Endothelial cell of umbilical vein (primary cell): ENCODE results near the gene FIG4. TPM values are rescaled to one million over a fixed set of nuclear protein-coding genes. Genes with fewer than 3 reads are reported as not detected.
"Not testable (repeated sequence)": the region's sequence is repeated elsewhere in the genome, so short reads cannot be mapped to it uniquely, and the experiment has no call there.

Experiments used
- BruUV-seq: library from RNA; stranded (reverse); fragments of 400-500 nt; replicated peaks from 2 replicates; lab custom pipeline; 2021; lab: Mats Ljungman, UMichigan
- CTCF ChIA-PET: fragments of 300-600, 350-600 bp; sonication (Branson Sonifier 250); formaldehyde crosslinking; loops from one replicate; lab custom pipeline; 2021; ENCODE audit warnings: antibody characterized with exemption, inconsistent platforms; lab: Charles Lee
- POLR2A ChIA-PET: fragments of 300-600, 350-600 bp; sonication (Branson Sonifier 250); formaldehyde crosslinking; loops from one replicate; lab custom pipeline; 2021; ENCODE audit warnings: antibody characterized with exemption, inconsistent platforms; lab: Charles Lee
- DNase-seq: peaks from one replicate; pipeline ENCODE4 v3.0.0-alpha.2; 2011; ENCODE audit warnings: low read depth, low spot score
- FAIRE-seq: peaks from 2 replicates; lab custom pipeline; 2011; peaks lifted over from hg19 to GRCh38; lab: Jason Lieb, UNC
- H2AFZ ChIP-seq: 2 replicates; pipeline ENCODE4 v1.6.0; 2012; ENCODE audit warnings: low read depth, low read length, control low read depth, inconsistent platforms
- H3K27ac ChIP-seq: 2 replicates; pipeline ENCODE4 v1.5.1; 2011; ENCODE audit warnings: low read depth, mild to moderate bottlenecking, control low read depth, low read length, moderate library complexity; ENCODE audit not compliant: insufficient read depth
- H3K27me3 ChIP-seq, 2 experiments: 2 replicates each; pipeline versions ENCODE4 v1.6.0 to v1.6.1; 2011; ENCODE audit warnings: low read length in 2 of 2, mixed read lengths in 1 of 2; ENCODE audit not compliant: control insufficient read depth in 2 of 2, insufficient read depth in 2 of 2
- H3K36me3 ChIP-seq, 2 experiments: 2 replicates in 1 of 2; 3 replicates in 1 of 2; pipeline ENCODE4 v1.5.1; 2011; ENCODE audit warnings: low read length in 2 of 2, mild to moderate bottlenecking in 1 of 2, moderate library complexity in 1 of 2; ENCODE audit not compliant: control insufficient read depth in 2 of 2, insufficient read depth in 2 of 2; ENCODE audit errors: extremely low read depth in 1 of 2
- H3K4me1 ChIP-seq: 3 replicates; pipeline ENCODE4 v1.5.1; 2011; ENCODE audit warnings: mild to moderate bottlenecking, low read length; ENCODE audit not compliant: control insufficient read depth, insufficient read depth; ENCODE audit errors: extremely low read depth
- H3K4me2 ChIP-seq: 2 replicates; pipeline ENCODE4 v1.6.1; 2011; ENCODE audit warnings: low read length, control low read depth, mixed read lengths; ENCODE audit not compliant: insufficient read depth
- H3K4me3 ChIP-seq, 3 experiments: fragments of 200-600 bp in 1 of 3; sonication (generic), shearing (Covaris generic) in 1 of 3; replicated peaks in 1 of 3; 2 replicates each; pipeline ENCODE4 v1.5.1; 2011 to 2016; ENCODE audit warnings: control low read depth in 3 of 3, low read length in 3 of 3, mild to moderate bottlenecking in 2 of 3, inconsistent platforms in 1 of 3, low read depth in 1 of 3, moderate library complexity in 1 of 3; ENCODE audit not compliant: insufficient read depth in 1 of 3
- H3K79me2 ChIP-seq: 2 replicates; pipeline ENCODE4 v1.6.0; 2012; ENCODE audit warnings: low read length, inconsistent platforms; ENCODE audit not compliant: control insufficient read depth, insufficient read depth
- H3K9ac ChIP-seq: replicated peaks from 2 replicates; pipeline ENCODE3; 2011; ENCODE audit warnings: low read length, control low read depth; ENCODE audit not compliant: insufficient read depth; ENCODE audit errors: extremely low read depth
- H3K9me1 ChIP-seq: replicated peaks from 3 replicates; pipeline ENCODE4 v1.6.0; 2011; ENCODE audit warnings: mild to moderate bottlenecking, low read length; ENCODE audit not compliant: control insufficient read depth, insufficient read depth; ENCODE audit errors: extremely low read depth
- H3K9me3 ChIP-seq: replicated peaks from 2 replicates; pipeline ENCODE4 v1.5.1; 2012; ENCODE audit warnings: low read length, inconsistent platforms; ENCODE audit not compliant: control insufficient read depth, insufficient read depth
- H4K20me1 ChIP-seq: replicated peaks from 2 replicates; pipeline ENCODE3; 2011; ENCODE audit warnings: mild to moderate bottlenecking, low read length; ENCODE audit not compliant: control insufficient read depth, insufficient read depth; ENCODE audit errors: extremely low read depth
- CTCF ChIP-seq, 2 donors: IDR thresholded peaks; 1 replicate in 1 of 2; 2 replicates in 1 of 2; pipeline ENCODE4 v1.5.1; 2011; ENCODE audit warnings: low read length in 2 of 2, mild to moderate bottlenecking in 2 of 2, moderate library complexity in 2 of 2, control low read depth in 1 of 2, inconsistent platforms in 1 of 2, low read depth in 1 of 2; ENCODE audit not compliant: insufficient read depth in 1 of 2; ENCODE audit errors: extremely low read depth in 1 of 2
- EZH2 ChIP-seq: IDR thresholded peaks from 2 replicates; pipeline ENCODE4 v1.6.1; 2012; ENCODE audit warnings: borderline replicate concordance, low read depth, mild to moderate bottlenecking, moderate library complexity, low read length, inconsistent platforms; ENCODE audit not compliant: severe bottlenecking
- FOS ChIP-seq: IDR thresholded peaks from 2 replicates; pipeline ENCODE4 v1.6.1; 2011; ENCODE audit warnings: mild to moderate bottlenecking, low read length, moderate library complexity, borderline replicate concordance; ENCODE audit not compliant: insufficient read depth
- GATA2 ChIP-seq: IDR thresholded peaks from 2 replicates; pipeline ENCODE4 v1.7.0; 2011; ENCODE audit warnings: low read depth, mild to moderate bottlenecking, moderate library complexity, mixed read lengths, low read length; ENCODE audit not compliant: insufficient read length, insufficient read depth
- JUN ChIP-seq: IDR thresholded peaks from 2 replicates; pipeline ENCODE4 v1.6.1; 2011; ENCODE audit warnings: borderline replicate concordance, low read depth; ENCODE audit not compliant: insufficient read length, insufficient read depth
- MAX ChIP-seq: IDR thresholded peaks from 2 replicates; pipeline ENCODE4 v1.6.1; 2011; ENCODE audit not compliant: insufficient read depth, insufficient read length
- MYC ChIP-seq: IDR thresholded peaks from one replicate; pipeline ENCODE4 v1.6.1; 2011; ENCODE audit warnings: mild to moderate bottlenecking, low read depth, low read length
- POLR2A ChIP-seq: IDR thresholded peaks from 2 replicates; pipeline ENCODE4 v1.6.1; 2012; ENCODE audit warnings: low read depth, mild to moderate bottlenecking, control low read depth, low read length
- POLR2AphosphoS5 ChIP-seq: IDR thresholded peaks from 2 replicates; pipeline ENCODE4 v1.6.1; 2012; ENCODE audit warnings: low read depth, mild to moderate bottlenecking, control low read depth, low read length, moderate library complexity; ENCODE audit not compliant: insufficient read depth
- dilution Hi-C: fragments of 300-500 bp; cut with MboI; formaldehyde crosslinking; loops from one replicate; pipeline ENCODE4 v1.15.0; 2019; ENCODE audit warnings: low sequenced_read_pairs; ENCODE audit not compliant: extremely low pct_ligation_motif_present
- intact Hi-C: fragments of 100-400 bp; cut with micrococcal nuclease; formaldehyde crosslinking; loops from one replicate; pipeline ENCODE4 v1.10.0; 2022
- polyA plus RNA-seq, 4 experiments: library from polyadenylated mRNA; depleted of rRNA in 3 of 4; stranded (reverse) in 3 of 4; unstranded in 1 of 4; fragments of >200 nt; gene quantifications; 2 replicates each; pipeline versions ENCODE4 v1.2.1 to v1.2.3, GENCODE V29; 2011 to 2012; ENCODE audit warnings: missing spikeins in 1 of 4
- total RNA-seq: library from RNA; stranded (reverse); gene quantifications from 2 replicates; pipeline ENCODE4 v1.2.3, GENCODE V29; 2021

Gene FIG4
- total and polyA plus RNA-seq, 2 donors (not counting 3 experiments of a cell fraction or from before 2014, with no cell fraction given) = 7.9 to 12.2 TPM

DNA sequence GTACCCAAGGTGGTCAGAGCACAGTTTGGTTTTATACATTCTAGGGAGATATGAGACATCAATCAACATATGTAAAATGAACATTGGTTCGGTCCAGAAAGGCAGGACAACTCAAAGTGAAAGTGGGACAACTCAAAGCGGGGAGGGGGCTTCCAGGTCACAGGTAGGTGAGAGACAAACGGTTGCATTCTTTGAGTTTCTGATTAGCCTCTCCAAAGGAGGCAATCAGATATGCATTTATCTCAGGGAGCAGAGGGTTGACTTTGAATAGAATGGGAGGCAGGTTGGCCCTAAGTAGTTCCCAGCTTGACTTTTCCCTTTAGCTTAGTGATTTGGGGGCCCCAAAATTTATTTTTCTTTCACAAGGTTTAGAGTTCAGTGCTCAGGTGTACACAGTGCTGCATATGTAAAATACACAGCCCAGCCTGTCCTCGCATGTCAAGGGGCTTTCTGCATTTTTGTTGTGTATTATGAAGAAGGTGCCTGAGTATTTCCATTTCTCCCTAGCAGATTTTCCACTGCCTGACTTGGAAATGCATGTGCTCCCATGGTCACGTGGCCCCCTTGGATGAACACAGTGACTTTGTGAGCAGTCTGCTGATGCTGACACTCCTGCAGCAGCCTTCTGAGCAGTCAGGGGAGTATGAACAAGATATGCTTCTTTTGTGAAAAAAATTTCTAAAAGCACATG is 178.4 kb downstream of the FIG4 start:
- H3K9me1 ChIP-seq, DNase-seq, H3K79me2 ChIP-seq, H3K36me3 ChIP-seq, H3K4me2 ChIP-seq, BruUV-seq, FAIRE-seq, dilution Hi-C loops, H3K4me1 ChIP-seq, H3K4me3 ChIP-seq, H3K27me3 ChIP-seq, H3K9ac ChIP-seq, H2AFZ ChIP-seq, intact Hi-C loops, H3K27ac ChIP-seq, POLR2A ChIA-PET, H4K20me1 ChIP-seq, H3K9me3 ChIP-seq: not testable (repeated sequence)
- CTCF ChIA-PET = interaction anchor here (0.8 kb wide), 1 partner anchor 170 kb away, joined by 3 read pairs; no protein-coding TSS in a partner anchor

DNA sequence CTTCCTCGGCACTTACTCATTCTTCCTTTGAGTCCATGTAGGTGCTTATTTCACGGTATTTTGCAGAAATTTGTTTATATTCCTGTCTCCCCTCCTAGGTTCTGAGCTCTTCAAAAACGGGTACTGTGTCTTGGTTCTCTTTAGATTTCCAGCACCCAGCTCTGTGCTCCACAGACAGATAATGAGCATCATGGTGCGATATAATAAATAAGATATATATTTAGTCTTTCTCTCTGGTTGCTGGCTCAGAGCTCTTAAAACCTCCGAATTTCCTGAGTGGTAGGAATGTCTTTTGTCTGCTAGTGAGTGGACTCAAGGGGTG is 179.0 kb downstream of the FIG4 start:
- no peak overlapping the region for H2AFZ ChIP-seq
- no peaks in the 10 kb centered on the region for H3K79me2 ChIP-seq
- peaks cover 4 to 7% of the 10 kb centered on the region in 2 experiments for H3K27me3 ChIP-seq
- TF ChIP-seq POLR2AphosphoS5 (no peak), JUN (no peak), FOS (no peak), MAX (no peak), GATA2 (no peak), POLR2A (no peak), CTCF (IDR thresholded peaks at IDR 0.05; ENCODE audit: extremely low read depth in 1 of 2, insufficient read depth in 1 of 2, low read depth in 1 of 2, low read length in 2 of 2) (no peak), MYC (no peak), EZH2 (no peak)
- H3K9me1 ChIP-seq = no peaks in the 10 kb centered on the region
- intact Hi-C loops = no loop called here
- H3K27ac ChIP-seq = no peak overlapping the region
- ChIA-PET CTCF (interaction anchor here (0.8 kb wide), 1 partner anchor 169 kb away, joined by 3 read pairs; no protein-coding TSS in a partner anchor), POLR2A (no interaction called here)
- H3K9ac ChIP-seq = no peak overlapping the region
- FAIRE-seq (no peak), DNase-seq (no peak)
- H3K4me2 ChIP-seq = no peak overlapping the region
- no peak overlapping the region for H3K4me3 ChIP-seq
- dilution Hi-C loops = no loop called here
- H4K20me1 ChIP-seq = no peaks in the 10 kb centered on the region
- H3K36me3 ChIP-seq = no peaks in the 10 kb centered on the region
- no peaks in the 10 kb centered on the region for H3K9me3 ChIP-seq
- no TSS peak for BruUV-seq
- no peaks in the 10 kb centered on the region for H3K4me1 ChIP-seq
